Measurements from ENCODE around the gene LIN7B.

LIN7B gene

GRCh38 chr19:49094505-49095482 is 19.4 kb upstream of the LIN7B start:
- DNase-seq (ENCODE audit: low read depth, low spot score), result no peak

GRCh38 chr19:49097453-49098288 is 16.5 kb upstream of the LIN7B start:
- DNase-seq (ENCODE audit: low read depth, low spot score), result peak; percentile 55

- no peak for DNase-seq (ENCODE audit: low read depth, low spot score)
Measured at GRCh38 chr19:49098795-49099194, 15.4 kb upstream of the LIN7B start.

DNA sequence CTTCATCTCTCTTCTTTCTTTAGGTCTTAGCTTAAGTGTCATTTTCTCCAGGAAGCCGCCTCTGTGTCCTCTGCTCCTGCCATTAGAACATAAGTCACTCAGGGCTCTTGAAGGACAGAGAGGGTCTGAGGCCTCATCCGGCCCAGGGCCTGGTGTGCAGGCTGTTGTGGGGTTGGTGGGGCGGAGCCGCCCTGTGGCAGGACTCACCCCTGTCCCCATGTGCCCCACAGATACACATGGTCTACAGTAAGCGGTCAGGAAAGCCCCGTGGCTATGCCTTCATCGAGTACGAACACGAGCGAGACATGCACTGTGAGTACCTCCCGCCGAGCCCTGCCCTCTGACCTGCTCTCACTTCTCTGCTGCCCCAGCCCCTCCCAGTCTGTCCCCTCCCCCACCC is 13.0 kb upstream of the LIN7B start:
- no peak for DNase-seq (ENCODE audit: low read depth, low spot score)

DNA sequence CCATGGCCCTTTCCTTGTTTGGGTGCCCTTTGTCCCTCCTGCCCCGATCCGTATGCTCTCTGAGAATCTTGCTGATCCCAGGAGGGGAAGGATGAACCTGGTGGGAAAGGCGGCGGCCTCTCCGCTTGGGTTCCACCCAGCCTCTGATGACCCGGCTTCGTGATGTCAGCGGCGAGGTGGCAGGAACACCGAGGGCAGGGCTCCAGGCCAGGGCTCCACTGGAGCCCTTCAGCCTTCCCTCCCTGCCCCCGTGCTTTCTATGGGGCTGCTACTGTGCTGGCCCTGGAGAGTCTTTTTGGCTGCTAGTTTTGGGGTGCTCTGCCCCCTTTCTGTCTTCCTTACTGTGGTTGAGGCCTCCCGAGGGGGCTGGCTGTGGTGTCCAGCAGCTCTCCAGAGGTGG is 11.9 kb upstream of the LIN7B start:
- DNase-seq (ENCODE audit: low read depth, low spot score), result no peak

GRCh38 chr19:49103331-49104085 is 10.7 kb upstream of the LIN7B start:
- DNase-seq (ENCODE audit: low read depth, low spot score), result no peak

GRCh38 chr19:49104229-49104864 is 9.8 kb upstream of the LIN7B start:
- DNase-seq (ENCODE audit: low read depth, low spot score), result no peak

DNA sequence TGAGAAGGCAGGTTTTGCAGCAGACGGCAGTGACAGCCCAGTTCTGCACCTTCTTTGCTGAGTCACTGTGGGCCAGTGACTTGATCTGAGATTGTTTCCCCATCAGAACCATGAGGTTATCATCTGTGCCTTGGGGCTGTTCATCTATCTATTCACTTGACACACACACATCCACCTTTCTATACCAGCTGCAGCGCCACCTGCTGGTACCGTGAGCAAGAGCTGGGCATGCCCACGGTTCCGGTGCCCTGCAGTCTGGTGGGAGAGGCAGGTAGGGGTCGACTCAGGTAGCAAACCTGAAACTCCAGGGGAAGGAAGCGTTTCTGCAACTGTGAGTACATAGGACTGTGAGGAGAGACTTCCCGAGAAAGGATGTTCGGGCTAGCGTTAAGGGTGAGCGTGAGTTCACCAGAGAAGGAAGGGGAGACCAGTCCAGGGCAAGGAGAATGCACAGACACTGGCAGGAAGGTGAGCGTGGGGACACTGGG is 7.5 kb upstream of the LIN7B start:
- DNase-seq (ENCODE audit: low read depth, low spot score), result peak; percentile 40

DNA sequence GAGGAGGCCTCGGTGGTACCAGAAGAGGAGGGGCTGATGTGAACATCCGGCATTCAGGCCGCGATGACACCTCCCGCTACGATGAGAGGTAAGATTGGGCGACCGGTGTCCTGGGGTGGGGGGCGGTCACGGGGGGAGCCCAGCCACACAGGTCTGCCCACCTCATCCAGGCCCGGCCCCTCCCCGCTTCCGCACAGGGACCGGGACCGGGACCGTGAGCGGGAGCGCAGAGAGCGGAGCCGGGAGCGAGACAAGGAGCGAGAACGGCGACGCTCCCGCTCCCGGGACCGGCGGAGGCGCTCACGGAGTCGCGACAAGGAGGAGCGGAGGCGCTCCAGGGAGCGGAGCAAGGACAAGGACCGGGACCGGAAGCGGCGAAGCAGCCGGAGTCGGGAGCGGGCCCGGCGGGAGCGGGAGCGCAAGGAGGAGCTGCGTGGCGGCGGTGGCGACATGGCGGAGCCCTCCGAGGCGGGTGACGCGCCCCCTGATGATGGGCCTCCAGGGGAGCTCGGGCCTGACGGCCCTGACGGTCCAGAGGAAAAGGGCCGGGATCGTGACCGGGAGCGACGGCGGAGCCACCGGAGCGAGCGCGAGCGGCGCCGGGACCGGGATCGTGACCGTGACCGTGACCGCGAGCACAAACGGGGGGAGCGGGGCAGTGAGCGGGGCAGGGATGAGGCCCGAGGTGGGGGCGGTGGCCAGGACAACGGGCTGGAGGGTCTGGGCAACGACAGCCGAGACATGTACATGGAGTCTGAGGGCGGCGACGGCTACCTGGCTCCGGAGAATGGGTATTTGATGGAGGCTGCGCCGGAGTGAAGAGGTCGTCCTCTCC is 6.3 kb upstream of the LIN7B start:
- DNase-seq (ENCODE audit: low read depth, low spot score), result no peak

- DNase-seq (ENCODE audit: low read depth, low spot score), result no peak
Measured at GRCh38 chr19:49109051-49109450, 5.1 kb upstream of the LIN7B start.

DNA sequence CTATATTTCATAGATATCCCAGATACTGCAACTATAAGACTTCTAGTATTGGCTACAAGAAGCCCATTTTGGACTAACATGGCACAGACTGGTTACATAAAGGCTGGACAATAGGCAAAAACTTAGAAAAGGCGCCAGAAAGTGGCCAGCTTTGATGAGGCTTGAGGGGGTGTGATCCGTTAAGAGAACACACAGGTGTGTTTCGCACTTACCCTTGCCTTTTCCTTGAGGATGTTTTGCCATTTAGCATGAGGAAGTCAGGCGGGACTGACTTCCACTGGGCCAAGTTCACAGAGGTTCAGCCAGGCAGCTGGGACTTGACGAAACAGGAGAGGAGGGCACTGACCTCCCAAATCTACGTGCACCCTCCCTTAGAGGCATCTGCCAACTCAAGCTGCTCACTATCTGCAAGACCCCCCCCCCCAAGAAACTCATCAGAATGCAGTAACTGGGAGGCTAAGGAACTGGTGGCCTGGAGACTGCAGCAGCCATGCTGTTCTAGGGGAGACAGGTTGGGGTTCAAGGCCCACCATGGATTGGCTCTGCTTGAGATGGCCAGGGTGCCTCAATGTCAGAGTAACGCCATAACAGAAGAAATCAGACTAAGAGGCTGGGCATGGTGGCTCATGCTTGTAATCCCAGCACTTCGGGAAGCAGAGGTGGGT is 4.5 kb upstream of the LIN7B start:
- DNase-seq (ENCODE audit: low read depth, low spot score), result no peak

GRCh38 chr19:49110567-49110966 is 3.6 kb upstream of the LIN7B start:
- DNase-seq (ENCODE audit: low read depth, low spot score), result no peak

- DNase-seq (ENCODE audit: low read depth, low spot score), result no peak
Measured at GRCh38 chr19:49111218-49111998, 2.8 kb upstream of the LIN7B start.

DNA sequence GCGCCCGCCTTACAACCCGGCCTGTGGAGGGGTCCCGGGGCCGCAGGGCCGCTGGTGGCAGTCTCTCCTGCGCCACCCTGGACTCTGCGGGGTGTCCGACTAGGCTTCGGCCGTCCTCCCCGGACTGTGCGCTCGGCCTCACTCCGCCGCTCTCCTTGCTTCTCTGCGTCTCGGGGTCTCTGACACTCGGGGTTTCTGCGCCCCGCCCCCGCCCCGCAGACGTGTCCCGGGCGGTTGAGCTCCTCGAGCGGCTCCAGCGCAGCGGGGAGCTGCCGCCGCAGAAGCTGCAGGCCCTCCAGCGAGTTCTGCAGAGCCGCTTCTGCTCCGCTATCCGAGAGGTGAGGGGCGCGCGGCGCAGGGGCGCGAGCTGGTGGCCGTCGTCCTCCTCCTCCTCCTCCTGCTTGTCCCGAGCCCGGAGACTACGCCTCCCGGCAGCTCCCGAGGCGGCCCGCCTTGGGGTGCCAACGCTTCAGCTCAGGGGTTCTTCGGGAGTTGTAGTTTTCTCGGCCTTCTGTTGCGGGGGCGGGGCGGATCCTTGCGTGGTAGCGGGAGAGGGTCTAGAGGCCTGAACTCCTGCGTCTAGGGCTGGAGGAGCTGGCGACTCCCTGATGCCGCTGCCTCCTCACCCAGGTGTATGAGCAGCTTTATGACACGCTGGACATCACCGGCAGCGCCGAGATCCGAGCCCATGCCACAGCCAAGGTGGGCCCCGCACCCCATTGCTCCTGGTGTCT is 627 bp downstream of the LIN7B start:
- no peak for DNase-seq (ENCODE audit: low read depth, low spot score)

DNA sequence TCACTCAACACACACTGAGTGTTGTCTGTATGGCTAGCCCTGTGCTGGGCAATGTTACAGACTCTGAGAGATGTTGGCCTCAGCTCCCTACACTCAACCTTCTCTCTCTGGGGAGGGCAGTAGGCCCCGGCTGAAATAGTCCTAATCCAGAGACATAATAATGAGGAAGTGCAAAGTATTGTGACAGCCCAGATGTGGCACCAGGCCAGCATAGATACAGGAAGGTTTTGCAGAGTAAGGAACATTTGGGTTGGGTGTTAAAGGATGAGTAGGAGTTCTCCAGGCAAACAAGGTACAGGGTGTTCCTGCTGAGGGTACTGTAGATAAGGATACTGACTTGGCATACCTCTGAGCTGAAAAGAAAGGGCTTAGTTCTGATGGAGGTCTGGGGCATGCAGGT is 2.4 kb downstream of the LIN7B start:
- DNase-seq (ENCODE audit: low read depth, low spot score), result no peak

GRCh38 chr19:49117677-49118564 is 3.8 kb downstream of the LIN7B start:
- DNase-seq (ENCODE audit: low read depth, low spot score), result no peak
